H54 (cell line): Measurements from ENCODE around the gene EEPD1.

ENCODE experiments used
- DNase-seq: peaks from one replicate; pipeline ENCODE4 v3.0.0; 2011; ENCODE audit warnings: low spot score, mixed read lengths; ENCODE audit not compliant: insufficient read length
- FAIRE-seq: peaks from 3 replicates; lab custom pipeline; 2011; peaks lifted over from hg19 to GRCh38; lab: Jason Lieb, UNC
- POLR2A ChIP-seq: IDR thresholded peaks from 2 replicates; pipeline ENCODE4 v1.6.1; 2011; ENCODE audit warnings: low read depth, mild to moderate bottlenecking, low read length

Gene EEPD1

GRCh38 chr7:36304099-36304425, 151.0 kb downstream of the EEPD1 start:
- no peak for DNase-seq
- no peak for TF ChIP-seq POLR2A
- FAIRE-seq: no peak

DNA sequence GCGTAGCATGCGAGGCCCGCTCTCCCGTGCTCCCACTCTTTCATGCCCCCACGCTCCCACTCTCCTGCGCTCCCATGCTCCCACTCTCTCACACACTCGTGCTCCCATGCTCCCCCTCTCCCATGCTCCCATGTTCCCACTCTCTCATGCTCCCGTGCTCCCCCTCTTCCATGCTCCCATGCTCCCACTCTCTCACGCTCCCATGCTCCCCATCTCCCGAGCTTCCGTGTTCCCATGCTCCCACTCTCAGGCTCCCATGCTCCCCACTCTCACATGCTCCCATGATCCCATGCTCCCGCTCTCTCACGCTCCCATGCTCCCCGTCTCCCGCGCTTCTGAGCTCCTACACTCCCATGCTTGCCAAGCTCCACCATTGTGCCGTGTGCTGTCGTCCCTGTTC, 152.2 kb downstream of the EEPD1 start:
- DNase-seq: no peak
- no peak for TF ChIP-seq POLR2A
- FAIRE-seq: no peak

DNA sequence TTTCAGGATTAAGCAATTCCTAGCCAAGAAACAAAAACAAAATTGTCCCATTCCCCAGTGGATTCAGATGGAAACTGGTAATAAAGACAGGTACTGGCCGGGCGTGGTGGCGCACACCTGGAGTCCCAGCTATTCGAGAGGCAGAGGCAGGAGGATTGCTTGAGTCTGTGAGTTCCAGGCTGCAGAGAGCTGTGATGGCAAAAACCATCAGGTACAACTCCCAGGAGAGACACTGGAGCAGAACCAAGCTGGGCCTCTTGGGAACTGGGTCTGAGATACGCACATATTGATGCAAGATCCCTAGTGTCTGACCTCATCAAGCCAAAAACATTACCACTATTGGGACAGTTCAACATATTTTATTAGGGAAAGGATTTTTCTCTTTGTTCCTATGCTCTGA, 152.6 kb downstream of the EEPD1 start:
- FAIRE-seq (no peak), DNase-seq (no peak)
- no peak for TF ChIP-seq POLR2A

DNA sequence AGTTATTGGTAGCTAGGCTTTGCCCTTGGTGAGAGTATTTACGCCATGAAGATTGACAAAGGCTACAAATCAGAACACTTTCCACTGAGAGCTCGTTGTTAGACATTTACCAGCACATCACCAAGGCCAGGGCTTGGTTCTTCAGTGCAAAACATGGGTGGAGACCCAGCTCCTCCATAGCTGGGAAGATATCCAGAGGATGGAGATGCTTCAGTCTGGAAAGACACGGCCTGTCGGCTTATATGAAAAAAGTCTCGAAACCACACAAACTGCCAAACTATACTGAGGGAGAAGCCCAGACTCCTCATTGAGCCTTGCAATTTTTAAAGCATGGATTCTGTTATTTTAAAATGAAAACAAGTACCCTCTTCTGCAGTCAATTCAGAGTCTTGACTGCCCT, 153.2 kb downstream of the EEPD1 start:
- no peak for DNase-seq
- no peak for TF ChIP-seq POLR2A
- FAIRE-seq: no peak

DNA sequence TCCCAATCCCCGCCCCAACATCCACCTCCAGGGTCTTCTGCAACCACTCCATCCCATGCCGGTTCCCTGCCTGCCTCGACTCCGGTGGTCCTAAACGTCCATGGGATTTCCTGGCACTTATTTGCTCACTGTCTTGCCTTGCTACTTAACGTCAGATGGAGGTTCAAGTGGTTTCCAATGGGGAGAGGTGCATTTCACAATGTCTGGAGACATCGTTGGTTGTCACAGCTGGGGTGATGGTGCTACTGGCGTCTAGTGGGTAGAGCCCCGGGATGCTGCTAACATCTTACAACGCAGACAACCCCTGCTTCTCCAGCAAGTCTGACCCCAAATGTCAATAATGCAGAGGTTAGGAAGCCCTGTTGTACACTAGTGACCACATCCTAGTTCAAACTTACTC, 153.7 kb downstream of the EEPD1 start:
- no peak for FAIRE-seq
- no peak for TF ChIP-seq POLR2A
- DNase-seq: no peak

DNA sequence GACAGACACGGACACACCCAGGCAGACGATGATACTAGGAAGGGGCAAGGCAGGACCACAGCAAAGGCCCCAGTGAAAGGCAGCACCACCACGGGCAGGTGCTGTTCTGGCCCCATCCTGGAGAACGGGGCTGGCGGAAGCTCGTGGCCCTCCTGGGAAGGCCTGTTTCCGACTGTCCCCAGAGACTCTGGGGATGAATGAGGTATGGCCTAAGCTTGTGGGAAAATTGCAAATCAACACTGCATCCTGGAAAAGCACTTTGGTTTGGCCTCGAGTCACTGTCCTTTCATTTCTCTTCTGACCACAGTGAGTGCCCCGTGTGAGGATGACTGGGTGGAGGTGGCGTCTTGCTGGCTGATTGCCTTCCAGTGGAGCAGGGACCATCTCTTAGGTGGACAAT, 155.0 kb downstream of the EEPD1 start:
- no peak for TF ChIP-seq POLR2A
- FAIRE-seq: no peak
- DNase-seq: no peak

- DNase-seq (no peak), FAIRE-seq (no peak)
- TF ChIP-seq POLR2A: no peak
Measured at GRCh38 chr7:36309301-36309700, 156.2 kb downstream of the EEPD1 start.

GRCh38 chr7:36309716-36310115, 156.7 kb downstream of the EEPD1 start:
- DNase-seq (no peak), FAIRE-seq (no peak)
- TF ChIP-seq POLR2A: no peak

DNA sequence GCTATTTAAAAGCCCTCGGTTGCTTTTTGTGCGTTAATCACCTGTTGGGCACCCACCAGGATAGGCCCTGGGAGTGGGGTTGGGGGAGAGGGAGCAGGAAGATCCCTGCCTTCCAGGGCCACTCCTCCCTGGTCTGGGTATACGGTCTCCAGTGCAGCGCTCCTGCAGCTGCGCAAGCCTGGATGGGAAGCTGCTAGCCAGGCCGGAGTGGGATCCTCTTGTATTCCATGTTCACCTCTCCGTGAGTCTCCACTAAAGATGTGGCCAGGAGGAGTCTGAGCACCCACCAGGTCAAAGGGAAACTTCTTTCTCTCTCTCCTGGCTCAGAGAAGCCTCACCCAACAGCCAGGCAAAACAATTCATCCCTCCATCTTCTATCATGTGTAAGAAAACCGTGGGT, 157.8 kb downstream of the EEPD1 start:
- DNase-seq (no peak), FAIRE-seq (no peak)
- TF ChIP-seq POLR2A: no peak

GRCh38 chr7:36311539-36311938, 158.5 kb downstream of the EEPD1 start:
- no peak for TF ChIP-seq POLR2A
- FAIRE-seq (no peak), DNase-seq (no peak)

DNA sequence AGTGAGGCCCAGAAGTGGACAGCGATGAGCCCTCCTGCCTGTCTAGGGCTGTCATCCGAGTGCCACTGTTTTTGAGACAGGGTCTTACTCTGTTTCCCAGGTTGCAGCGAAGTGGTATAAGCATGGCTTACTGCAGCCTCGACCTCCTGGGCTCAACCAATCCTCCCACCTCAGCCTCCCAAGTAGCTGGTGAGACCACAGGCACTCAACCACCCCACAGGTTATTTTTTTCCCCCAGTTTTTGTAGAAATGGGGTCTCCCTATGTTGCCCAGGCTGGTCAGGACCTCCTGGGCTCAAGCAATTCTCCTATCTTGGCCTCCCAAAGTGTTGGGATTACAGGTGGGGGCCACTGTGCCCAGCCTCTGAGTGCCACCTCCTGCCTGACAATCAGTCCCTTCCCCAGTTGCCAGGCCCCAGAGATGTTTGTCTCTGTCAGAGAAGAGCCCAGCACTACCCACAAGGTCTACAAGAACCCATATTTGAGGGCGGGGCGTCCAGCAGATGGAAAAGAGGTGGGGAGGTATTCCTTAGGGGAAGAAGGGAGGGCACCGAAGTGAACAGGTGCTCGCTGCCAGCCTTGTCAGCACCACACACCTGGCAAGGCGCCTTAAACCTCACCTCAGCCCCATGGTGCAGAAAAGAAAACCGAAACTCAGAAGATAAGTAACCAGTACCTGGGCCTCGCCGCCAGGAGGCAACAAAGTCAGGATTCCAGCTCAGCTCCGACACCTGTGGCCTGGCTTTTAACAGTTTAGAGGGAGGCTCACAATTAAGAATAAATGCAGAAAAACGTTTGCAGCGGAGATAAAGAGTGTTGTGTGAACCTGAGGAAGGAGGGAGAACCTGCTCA, 159.2 kb downstream of the EEPD1 start:
- no peak for TF ChIP-seq POLR2A
- FAIRE-seq (no peak), DNase-seq (no peak)

- no peak for FAIRE-seq
- DNase-seq: no peak
- TF ChIP-seq POLR2A: no peak
Measured at GRCh38 chr7:36312915-36313334, 159.9 kb downstream of the EEPD1 start.

DNA sequence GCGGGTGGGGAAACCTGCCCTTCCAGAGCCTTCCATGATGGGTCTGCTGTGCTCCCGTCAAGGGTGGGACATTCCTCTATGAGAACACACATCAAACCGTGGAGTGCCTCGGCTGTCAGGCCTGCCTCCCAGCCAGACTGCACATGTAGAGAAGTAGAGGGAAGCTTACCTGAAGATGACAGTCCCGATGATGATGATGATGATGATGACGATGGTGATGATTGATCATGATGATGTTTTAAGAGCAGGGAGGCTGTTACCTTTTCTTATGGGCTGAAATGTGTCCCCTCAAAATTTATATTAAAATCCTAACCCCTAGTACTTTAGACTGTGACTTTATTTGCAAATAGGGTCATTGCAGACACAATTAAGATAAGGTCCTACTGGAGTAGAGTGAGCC, 160.6 kb downstream of the EEPD1 start:
- TF ChIP-seq POLR2A: no peak
- FAIRE-seq: no peak
- no peak for DNase-seq

DNA sequence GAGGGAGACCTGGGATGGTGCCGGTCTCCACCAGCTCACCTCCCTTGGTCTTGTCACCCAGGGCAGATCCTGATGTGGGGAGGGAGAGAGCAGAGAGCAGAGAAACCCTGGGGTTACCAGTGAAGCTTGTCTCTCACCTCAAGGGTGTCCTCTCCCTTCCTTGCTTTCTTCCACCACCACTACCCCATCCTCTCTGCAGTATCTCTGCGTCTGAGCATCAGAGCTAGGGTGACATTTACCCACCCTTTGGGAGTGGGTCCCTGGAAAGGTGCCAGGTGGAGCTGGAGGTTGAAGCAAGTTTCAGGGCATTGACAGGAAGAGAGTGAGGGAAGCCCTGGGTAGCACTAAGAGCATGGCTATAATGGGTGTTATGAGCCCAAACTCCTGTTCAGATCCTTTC, 161.4 kb downstream of the EEPD1 start:
- no peak for DNase-seq
- no peak for TF ChIP-seq POLR2A
- FAIRE-seq: no peak

DNA sequence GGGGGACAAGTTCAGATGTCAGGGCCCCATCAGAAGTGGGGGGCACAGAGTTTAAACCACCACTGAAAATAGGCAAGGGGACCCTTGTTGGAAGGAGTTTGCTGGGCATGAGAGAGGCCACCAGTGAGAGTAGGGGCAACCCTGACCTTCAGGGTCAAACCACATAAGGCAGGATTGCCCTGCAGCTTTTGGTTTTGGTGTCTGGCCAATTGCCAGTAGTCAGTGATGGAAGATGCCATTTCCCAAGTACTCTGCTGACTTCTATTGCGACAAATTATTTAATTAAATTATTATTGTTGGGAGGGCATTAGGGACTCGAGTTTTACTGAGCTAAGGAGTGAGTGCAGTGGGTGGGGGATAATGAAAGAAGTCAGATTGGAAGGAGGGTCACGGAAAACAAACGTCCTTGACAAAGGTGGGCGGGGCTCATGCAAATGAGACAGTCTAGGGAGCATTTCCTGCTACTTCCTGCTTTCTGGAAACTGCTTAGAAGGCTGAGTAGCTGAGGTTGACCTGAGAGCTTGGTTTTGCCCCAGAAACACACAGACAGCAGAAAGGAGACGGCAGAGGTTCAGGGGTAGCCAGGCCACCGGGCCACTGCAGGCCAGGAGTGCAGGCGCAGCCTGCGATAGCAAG, 162.4 kb downstream of the EEPD1 start:
- no peak for FAIRE-seq
- DNase-seq: no peak
- no peak for TF ChIP-seq POLR2A
